Measurements from ENCODE around the gene SUZ12. TPM values are rescaled to one million over a fixed set of nuclear protein-coding genes. Genes with fewer than 3 reads are reported as not detected.
A peak's percentile ranks its signal among the peaks of the same experiment; 100 is the strongest.
"Not testable (repeated sequence)": the region's sequence is repeated elsewhere in the genome, so short reads cannot be mapped to it uniquely, and the experiment has no call there.

Gene SUZ12
- total RNA-seq: 17.4 and 20.5 TPM in 2 replicates

- not testable (repeated sequence) for H3K27me3 ChIP-seq (ENCODE audit: control insufficient read depth, insufficient read depth, low read length); H3K36me3 ChIP-seq (ENCODE audit: control insufficient read depth, insufficient read depth, low read length); FAIRE-seq
- DNase-seq (ENCODE audit: low read depth): peak; percentile 60
- H3K4me3 ChIP-seq (ENCODE audit: low read depth, low read length): peak within 1 kb of the TSS; percentile 66
These were observed at the start of gene SUZ12 for GRCh38 chr17:31936615-31937609. Gene SUZ12 (plus strand): TSS chr17:31937007. CDS start chr17:31937247, 240 bp downstream.

GRCh38 chr17:31888124-31888523, 48.7 kb upstream of the SUZ12 start:
- DNase-seq (ENCODE audit: low read depth): no peak
- FAIRE-seq: no peak
- Histone ChIP-seq H3K27me3 (ENCODE audit: control insufficient read depth, insufficient read depth, low read length) (no peaks in the 10 kb centered on the region), H3K36me3 (ENCODE audit: control insufficient read depth, insufficient read depth, low read length) (peaks cover 22% of the 10 kb centered on the region), H3K4me3 (ENCODE audit: low read depth, low read length) (no peak overlapping the region)
- no peak for TF ChIP-seq CTCF (IDR thresholded peaks at IDR 0.05; ENCODE audit: insufficient read depth, low read length, severe bottlenecking)

- peak overlapping the region; percentile 100 for H3K4me3 ChIP-seq (ENCODE audit: low read depth, low read length)
- no peaks in the 10 kb centered on the region for H3K27me3 ChIP-seq (ENCODE audit: control insufficient read depth, insufficient read depth, low read length)
- no peak for FAIRE-seq
- no peak for TF ChIP-seq CTCF (IDR thresholded peaks at IDR 0.05; ENCODE audit: insufficient read depth, low read length, severe bottlenecking)
- peak; percentile 54 for DNase-seq (ENCODE audit: low read depth)
- H3K36me3 ChIP-seq (ENCODE audit: control insufficient read depth, insufficient read depth, low read length): peaks cover 11% of the 10 kb centered on the region
These were observed 35.9 kb upstream of the SUZ12 start for GRCh38 chr17:31900877-31901276.

GRCh38 chr17:31902693-31903092, 34.1 kb upstream of the SUZ12 start:
- no peaks in the 10 kb centered on the region for H3K27me3 ChIP-seq (ENCODE audit: control insufficient read depth, insufficient read depth, low read length)
- FAIRE-seq: no peak
- H3K36me3 ChIP-seq (ENCODE audit: control insufficient read depth, insufficient read depth, low read length): peaks cover 6% of the 10 kb centered on the region
- no peak overlapping the region for H3K4me3 ChIP-seq (ENCODE audit: low read depth, low read length)
- no peak for TF ChIP-seq CTCF (IDR thresholded peaks at IDR 0.05; ENCODE audit: insufficient read depth, low read length, severe bottlenecking)
- DNase-seq (ENCODE audit: low read depth): no peak

- no peak for TF ChIP-seq CTCF (IDR thresholded peaks at IDR 0.05; ENCODE audit: insufficient read depth, low read length, severe bottlenecking)
- peaks cover 6% of the 10 kb centered on the region for H3K36me3 ChIP-seq (ENCODE audit: control insufficient read depth, insufficient read depth, low read length)
- FAIRE-seq: no peak
- H3K27me3 ChIP-seq (ENCODE audit: control insufficient read depth, insufficient read depth, low read length): no peaks in the 10 kb centered on the region
- H3K4me3 ChIP-seq (ENCODE audit: low read depth, low read length): no peak overlapping the region
- no peak for DNase-seq (ENCODE audit: low read depth)
These were observed 33.4 kb upstream of the SUZ12 start for GRCh38 chr17:31903401-31903800.

- H3K36me3 ChIP-seq (ENCODE audit: control insufficient read depth, insufficient read depth, low read length): no peaks in the 10 kb centered on the region
- FAIRE-seq (no peak), DNase-seq (ENCODE audit: low read depth) (peak; percentile 18)
- no peak for TF ChIP-seq CTCF (IDR thresholded peaks at IDR 0.05; ENCODE audit: insufficient read depth, low read length, severe bottlenecking)
- no peak overlapping the region for H3K4me3 ChIP-seq (ENCODE audit: low read depth, low read length)
- H3K27me3 ChIP-seq (ENCODE audit: control insufficient read depth, insufficient read depth, low read length): no peaks in the 10 kb centered on the region
These were observed 29.4 kb upstream of the SUZ12 start for GRCh38 chr17:31907342-31907962.

All from bronchial epithelial cell (primary cell).